ENCODE data around the gene GALM. TPM values are rescaled to one million over a fixed set of nuclear protein-coding genes. Genes with fewer than 3 reads are reported as not detected.
"Not testable (repeated sequence)": the region's sequence is repeated elsewhere in the genome, so short reads cannot be mapped to it uniquely, and the experiment has no call there.

The GALM gene
- total and polyA plus RNA-seq, 2 of the 8 experiments (the other 6 are each of a cell fraction or from before 2014, with no cell fraction given): 9.9 to 13.1 TPM

DNA sequence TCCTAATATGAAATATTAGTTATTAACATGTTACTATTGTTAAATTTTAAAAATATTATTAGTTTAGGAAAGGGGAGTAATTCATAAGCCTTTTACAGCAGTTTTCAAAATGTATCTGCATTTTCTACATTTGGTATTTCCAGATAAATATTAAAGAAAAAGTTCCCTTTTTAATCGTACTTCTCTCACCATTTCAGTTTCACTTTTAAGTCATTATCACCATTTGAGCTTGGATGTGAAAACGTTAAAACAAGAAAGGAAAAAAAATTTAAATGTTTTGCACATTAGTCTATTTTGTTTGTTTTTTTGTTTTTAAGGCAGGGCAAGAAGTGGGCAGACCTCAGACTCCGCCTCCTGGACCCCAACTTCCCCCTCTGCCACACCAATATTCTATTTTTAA lies 88.6 kb downstream of the GALM start (continued):
- no peak for TF ChIP-seq POU5F1 (IDR thresholded peaks at IDR 0.05; ENCODE audit: low read depth, low read length)
- TF ChIP-seq KDM4A (IDR thresholded peaks at IDR 0.05; ENCODE audit: low read depth, low read length, severe bottlenecking): no peak

DNA sequence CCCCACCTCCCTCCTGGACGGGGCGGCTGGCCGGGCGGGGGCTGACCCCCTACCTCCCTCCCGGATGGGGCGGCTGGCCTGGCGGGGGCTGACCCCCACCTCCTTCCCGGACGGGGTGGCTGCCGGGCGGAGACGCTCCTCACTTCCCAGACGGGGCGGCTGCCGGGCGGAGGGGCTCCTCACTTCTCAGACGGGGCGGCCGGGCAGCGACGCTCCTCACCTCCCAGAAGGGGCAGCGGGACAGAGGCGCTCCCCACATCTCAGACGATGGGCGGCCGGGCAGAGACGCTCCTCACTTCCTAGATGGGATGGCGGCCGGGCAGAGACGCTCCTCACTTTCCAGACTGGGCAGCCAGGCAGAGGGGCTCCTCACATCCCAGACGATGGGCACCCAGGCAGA lies 90.0 kb downstream of the GALM start:
- WGBS, 2 experiments (ENCODE audit: extremely low coverage in 1 of 2, insufficient coverage in 1 of 2, insufficient read length in 1 of 2, insufficient replicate concordance in 2 of 2, low coverage in 1 of 2, low lambda C conversion rate in 2 of 2, missing lambda C conversion rate in 1 of 2): 100% methylated on average over 1 of the region's 31 CpGs; no CpG with 5 or more reads in 1 of the 2 experiments
- H3K27me3 ChIP-seq (replicated peaks in 1 of 4; ENCODE audit: control insufficient read depth in 3 of 4, extremely low read depth in 1 of 4, insufficient read depth in 3 of 4, low read length in 3 of 4); H4K20me1 ChIP-seq (replicated peaks in 1 of 2; ENCODE audit: control insufficient read depth in 1 of 2, insufficient read depth in 2 of 2, low read length in 2 of 2); H4K91ac ChIP-seq (replicated peaks; ENCODE audit: insufficient read length, low read length); H4K5ac ChIP-seq (ENCODE audit: insufficient read length, low read depth, low read length); H2BK15ac ChIP-seq (ENCODE audit: low read length); H2BK5ac ChIP-seq (ENCODE audit: low read depth, low read length); CTCF ChIA-PET (ENCODE audit: partially characterized antibody); DNase-seq (ENCODE audit: low read depth in 1 of 2, low spot score in 2 of 2); H2AK5ac ChIP-seq (ENCODE audit: low read depth, low read length); H3K56ac ChIP-seq (replicated peaks; ENCODE audit: insufficient read length, low read depth, low read length); H3K14ac ChIP-seq (ENCODE audit: insufficient read length); H3K4me3 ChIP-seq (ENCODE audit: extremely low read depth in 1 of 4, insufficient read depth in 2 of 4, low read depth in 3 of 4, low read length in 4 of 4); H2BK20ac ChIP-seq (ENCODE audit: low read length); H3K18ac ChIP-seq (ENCODE audit: extremely low read depth, low read length); H3K23ac ChIP-seq (ENCODE audit: insufficient read length); H3K27ac ChIP-seq (ENCODE audit: low read depth, low read length); H3K79me2 ChIP-seq (ENCODE audit: control insufficient read depth in 1 of 2, insufficient read depth in 2 of 2, low read length in 2 of 2); FAIRE-seq; H3K23me2 ChIP-seq (ENCODE audit: low read depth, low read length); H3K4me1 ChIP-seq (replicated peaks in 1 of 4; ENCODE audit: control insufficient read depth in 3 of 4, insufficient read depth in 4 of 4, low read length in 3 of 4); H3K9ac ChIP-seq (replicated peaks in 1 of 4; ENCODE audit: extremely low read depth in 1 of 4, low read depth in 3 of 4, low read length in 3 of 4); H2BK120ac ChIP-seq (replicated peaks; ENCODE audit: low read depth, low read length); H4K8ac ChIP-seq (ENCODE audit: extremely low read depth, insufficient read depth, low read length); H3K4ac ChIP-seq (replicated peaks; ENCODE audit: insufficient read length, low read depth, low read length); H2AFZ ChIP-seq (ENCODE audit: low read length); H2BK12ac ChIP-seq (ENCODE audit: low read depth, low read length); H3K9me3 ChIP-seq (ENCODE audit: insufficient read depth in 2 of 2, low read depth in 1 of 2, low read length in 1 of 2); H3K4me2 ChIP-seq (ENCODE audit: insufficient read depth in 1 of 2, low read depth in 2 of 2, low read length in 2 of 2); H3K79me1 ChIP-seq (ENCODE audit: low read depth, low read length); H3K36me3 ChIP-seq (ENCODE audit: control insufficient read depth in 2 of 4, insufficient read depth in 4 of 4, low read length in 3 of 4): not testable (repeated sequence)
- POLR2A ChIA-PET (ENCODE audit: partially characterized antibody): interaction anchor here (14.7 kb wide), 1 partner anchor 23 kb away, joined by 486 read pairs; no protein-coding TSS in a partner anchor
